ENCODE results near the gene KCNE3.

- TF ChIP-seq CTCF (IDR thresholded peaks at IDR 0.05) (no peak), POLR2A (IDR thresholded peaks at IDR 0.05) (no peak)
These were observed 11.8 kb upstream of the KCNE3 start for GRCh38 chr11:74478877-74479731.
